Type B pancreatic cell (in vitro differentiated cells): Measurements from ENCODE around the gene HNRNPC. TPM values are rescaled to one million over a fixed set of nuclear protein-coding genes. Genes with fewer than 3 reads are reported as not detected.
"Not testable (repeated sequence)": the region's sequence is repeated elsewhere in the genome, so short reads cannot be mapped to it uniquely, and the experiment has no call there.

Experiments used
- DNase-seq: peaks from one replicate; pipeline ENCODE4 v3.0.0; 2021; ENCODE audit warnings: mixed read lengths; ENCODE audit not compliant: unreplicated experiment; ENCODE audit errors: extremely low spot score
- H3K27ac Mint-ChIP-seq: 2 replicates; pipeline ENCODE4 v1.8.0; 2021; ENCODE audit warnings: mild to moderate bottlenecking, mixed read lengths
- H3K27me3 Mint-ChIP-seq: 2 replicates; pipeline ENCODE4 v1.8.0; 2021; ENCODE audit warnings: mixed read lengths
- H3K36me3 Mint-ChIP-seq: 2 replicates; pipeline ENCODE4 v1.8.0; 2021; ENCODE audit warnings: mixed read lengths
- H3K4me1 Mint-ChIP-seq: one replicate; pipeline ENCODE4 v1.8.0; 2021; ENCODE audit warnings: mixed read lengths; ENCODE audit not compliant: unreplicated experiment
- H3K4me3 Mint-ChIP-seq: 2 replicates; pipeline ENCODE4 v1.8.0; 2021; ENCODE audit warnings: mild to moderate bottlenecking, mixed read lengths
- H3K9me3 Mint-ChIP-seq: 2 replicates; pipeline ENCODE4 v1.8.0; 2021; ENCODE audit warnings: mixed read lengths
- CTCF ChIP-seq: fragments of 200-600 bp; sonication (generic); conservative IDR thresholded peaks from 2 replicates; pipeline ENCODE4 v1.5.0; 2021; ENCODE audit warnings: antibody characterized with exemption, mild to moderate bottlenecking
- total RNA-seq: library from RNA; stranded (reverse); gene quantifications from 2 replicates; pipeline ENCODE4 v1.2.1, GENCODE V29; 2021; ENCODE audit warnings: low replicate concordance

HNRNPC gene
- total RNA-seq, 1 donor from 2014 or later = 692 TPM

GRCh38 chr14:21309238-21309636, 40.0 kb upstream of the HNRNPC start:
- no peaks in the 10 kb centered on the region for H3K36me3 Mint-ChIP-seq
- no peak for TF ChIP-seq CTCF
- no peak for DNase-seq
- H3K27ac Mint-ChIP-seq = peak overlapping the region; percentile 96
- no peaks in the 10 kb centered on the region for H3K27me3 Mint-ChIP-seq
- H3K9me3 Mint-ChIP-seq = no peaks in the 10 kb centered on the region
- peaks cover 17% of the 10 kb centered on the region for H3K4me1 Mint-ChIP-seq
- peak overlapping the region; percentile 89 for H3K4me3 Mint-ChIP-seq

- no peak for TF ChIP-seq CTCF
- no peaks in the 10 kb centered on the region for H3K27me3 Mint-ChIP-seq
- H3K9me3 Mint-ChIP-seq = no peaks in the 10 kb centered on the region
- peak overlapping the region; percentile 89 for H3K4me3 Mint-ChIP-seq
- no peaks in the 10 kb centered on the region for H3K36me3 Mint-ChIP-seq
- peak overlapping the region; percentile 96 for H3K27ac Mint-ChIP-seq
- H3K4me1 Mint-ChIP-seq = peaks cover 17% of the 10 kb centered on the region
- peak; percentile 79 for DNase-seq
Observed at GRCh38 chr14:21308479-21309237, 39.4 kb upstream of the HNRNPC start.

GRCh38 chr14:21308132-21308478, 38.9 kb upstream of the HNRNPC start:
- Mint-ChIP-seq H3K27ac (peak overlapping the region; percentile 96), H3K4me1 (peaks cover 17% of the 10 kb centered on the region), H3K36me3 (no peaks in the 10 kb centered on the region), H3K4me3 (peak overlapping the region; percentile 89), H3K27me3 (no peaks in the 10 kb centered on the region), H3K9me3 (no peaks in the 10 kb centered on the region)
- TF ChIP-seq CTCF = no peak
- no peak for DNase-seq

- Mint-ChIP-seq H3K27ac (peak overlapping the region; percentile 96), H3K36me3 (no peaks in the 10 kb centered on the region), H3K27me3 (no peaks in the 10 kb centered on the region), H3K4me1 (peaks cover 17% of the 10 kb centered on the region), H3K4me3 (peak overlapping the region; percentile 89), H3K9me3 (no peaks in the 10 kb centered on the region)
- no peak for DNase-seq
- TF ChIP-seq CTCF = no peak
Observed at GRCh38 chr14:21307637-21308036, 38.4 kb upstream of the HNRNPC start.

- peaks cover 10% of the 10 kb centered on the region for H3K4me1 Mint-ChIP-seq
- not testable (repeated sequence) for H3K27ac Mint-ChIP-seq, H3K9me3 Mint-ChIP-seq
Observed at GRCh38 chr14:21302836-21303140, 33.5 kb upstream of the HNRNPC start.

GRCh38 chr14:21302013-21302835, 33.0 kb upstream of the HNRNPC start:
- Mint-ChIP-seq H3K9me3 (no peaks in the 10 kb centered on the region), H3K4me3 (no peak overlapping the region), H3K27ac (no peak overlapping the region), H3K4me1 (peaks cover 12% of the 10 kb centered on the region), H3K36me3 (no peaks in the 10 kb centered on the region), H3K27me3 (peaks cover 14% of the 10 kb centered on the region)
- TF ChIP-seq CTCF = no peak
- no peak for DNase-seq

More at GRCh38 chr14:21302836-21303140, 33.5 kb upstream of the HNRNPC start:
- peaks cover 14% of the 10 kb centered on the region for H3K27me3 Mint-ChIP-seq
- not testable (repeated sequence) for H3K4me3 Mint-ChIP-seq, H3K36me3 Mint-ChIP-seq, DNase-seq
